GM19438 (cell line): ENCODE data around the gene ANKRD28.

Experiments used
- ATAC-seq: cut with Tn5 transposase; IDR thresholded peaks from one replicate; pipeline ENCODE4 v1.9.1; 2021; ENCODE audit warnings: low read depth; ENCODE audit not compliant: unreplicated experiment

Gene ANKRD28

DNA sequence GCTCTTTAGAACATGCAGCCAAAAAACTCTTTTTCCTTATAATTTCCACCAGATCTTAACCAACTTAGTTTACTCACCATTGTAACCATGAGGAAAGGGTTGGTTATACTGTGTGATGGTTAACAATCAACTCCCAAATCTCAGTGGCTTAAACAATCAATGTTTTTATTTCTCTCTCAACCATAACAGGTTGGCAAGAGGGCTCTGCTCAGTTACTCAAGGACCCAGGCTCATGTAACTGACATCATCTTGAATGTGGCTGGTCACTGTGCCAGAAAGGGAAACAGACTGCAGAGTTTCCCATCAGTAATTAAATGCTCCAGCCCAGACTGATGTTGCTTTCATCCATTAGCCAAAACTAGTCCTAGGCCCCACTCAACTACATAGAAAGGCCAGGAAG lies 69.0 kb downstream of the ANKRD28 start:
- ATAC-seq = no peak

DNA sequence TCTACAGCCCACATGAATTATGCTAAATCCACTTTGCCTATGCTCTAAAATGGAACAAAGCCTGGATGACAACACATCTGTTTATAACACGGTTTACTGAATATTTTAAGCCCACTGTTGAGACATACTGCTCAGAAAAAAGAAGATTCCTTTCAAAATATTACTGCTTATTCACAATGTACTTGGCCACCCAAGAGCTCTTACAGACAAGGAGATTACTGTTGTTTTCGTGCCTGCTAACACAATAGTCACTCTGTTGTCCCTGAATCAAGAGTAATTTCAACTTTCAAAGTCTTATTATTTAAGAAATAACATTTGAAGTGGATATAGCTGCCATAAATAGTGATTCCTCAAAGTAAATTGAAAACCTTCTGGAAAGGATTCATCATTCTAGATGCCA lies 70.9 kb downstream of the ANKRD28 start:
- ATAC-seq = no peak

DNA sequence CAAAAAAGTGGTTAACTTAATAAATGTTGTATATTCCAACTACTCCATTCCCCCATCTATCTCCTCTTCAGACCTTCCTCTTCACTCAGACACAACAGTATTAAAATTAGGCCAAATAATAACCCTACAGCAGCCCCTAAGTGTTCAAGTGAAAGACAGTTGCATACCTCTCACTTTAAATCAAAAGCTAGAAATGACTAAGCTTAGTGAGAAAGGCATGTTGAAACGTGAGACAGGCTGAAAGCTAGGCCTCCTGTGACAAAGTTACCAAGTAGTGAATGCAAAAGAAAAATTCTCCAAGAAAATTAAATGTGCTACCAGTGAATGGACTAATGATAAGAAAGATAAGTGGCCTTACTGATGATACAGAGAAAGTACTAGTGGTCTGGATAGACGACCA lies 71.7 kb downstream of the ANKRD28 start:
- ATAC-seq = peak; percentile 71

DNA sequence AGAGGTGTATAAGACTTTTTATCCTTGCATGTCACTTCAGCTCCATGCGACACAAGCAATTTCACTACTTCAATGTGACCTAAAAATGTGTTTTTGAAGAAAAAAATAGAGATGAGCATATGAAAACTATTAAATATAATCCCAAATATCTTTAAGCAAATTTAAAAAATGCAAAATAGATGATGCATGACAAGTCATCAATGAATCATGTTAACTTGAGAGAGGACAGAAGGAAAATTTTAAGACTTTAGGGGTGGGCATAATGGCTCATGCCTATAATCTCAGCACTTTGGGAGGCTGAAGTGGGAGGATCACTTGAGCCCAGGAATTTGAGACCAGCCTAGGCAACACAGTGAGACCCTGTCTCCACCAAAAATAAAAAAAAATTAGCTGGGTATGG lies 73.3 kb downstream of the ANKRD28 start:
- no peak for ATAC-seq

DNA sequence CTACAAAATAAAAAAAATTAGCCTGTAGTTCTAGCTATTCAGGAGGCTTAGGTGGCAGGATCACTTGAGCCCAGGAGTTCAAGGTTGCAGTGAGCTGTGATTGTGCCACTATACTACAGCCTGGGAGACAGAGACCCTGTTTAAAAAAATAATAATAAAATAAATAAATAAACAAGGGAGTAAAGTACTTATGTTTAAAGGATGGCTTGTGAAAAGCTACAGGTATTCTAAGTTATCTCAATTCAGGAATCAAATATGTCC lies 74.2 kb downstream of the ANKRD28 start:
- ATAC-seq = no peak

DNA sequence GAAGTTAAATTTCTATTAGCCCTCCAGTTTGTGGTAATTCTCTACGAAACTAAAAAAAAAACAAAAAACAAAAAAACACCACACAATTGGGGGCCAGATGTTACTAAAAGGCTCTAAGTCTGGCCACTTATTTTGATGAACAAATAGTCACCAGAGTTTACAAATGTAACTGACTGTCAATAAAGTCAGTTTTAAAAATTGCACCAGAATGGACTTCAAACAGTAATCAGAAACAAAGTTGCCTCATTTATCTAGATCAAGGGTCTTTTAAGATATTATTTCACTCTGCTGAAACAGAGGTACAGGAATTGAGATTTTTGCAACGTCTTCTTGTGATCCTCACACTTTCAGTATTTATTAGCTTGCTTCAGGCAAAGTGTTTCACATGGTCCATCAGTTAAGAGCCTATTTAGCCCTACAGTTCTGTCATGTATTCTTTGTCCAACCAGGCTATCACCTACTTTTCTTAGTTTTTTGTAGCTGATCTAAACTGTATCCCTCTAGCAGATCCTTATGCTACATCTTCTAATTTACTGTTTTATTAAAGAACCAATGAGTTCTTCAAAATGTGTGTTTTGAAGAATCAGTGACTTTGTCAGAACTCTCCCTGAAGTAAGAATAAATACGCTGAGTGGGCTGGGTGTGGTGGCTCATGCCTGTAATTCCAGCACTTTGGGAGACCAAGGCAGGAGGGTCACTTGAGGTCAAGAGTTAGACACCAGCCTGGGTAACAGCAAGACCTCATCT lies 74.7 kb downstream of the ANKRD28 start:
- ATAC-seq = no peak

DNA sequence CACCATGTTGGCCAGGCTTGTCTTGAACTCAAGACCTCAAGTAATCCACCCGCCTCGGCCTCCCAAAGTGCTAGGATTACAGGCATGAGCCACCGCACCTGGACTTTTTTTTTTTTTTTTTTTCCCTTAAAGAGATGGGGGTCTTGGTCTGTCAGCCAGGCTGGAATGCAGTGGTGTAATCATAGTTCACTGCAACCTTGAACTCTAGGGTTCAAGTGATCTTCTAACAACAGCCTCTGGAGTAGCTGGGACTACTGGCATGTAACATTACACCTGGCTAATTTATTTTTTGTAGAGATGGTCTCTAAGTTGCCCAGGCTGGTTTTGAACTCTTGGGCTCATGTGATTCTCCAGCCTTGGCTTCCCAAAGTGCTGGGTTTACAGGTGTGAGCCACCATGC lies 81.6 kb downstream of the ANKRD28 start:
- ATAC-seq = no peak

DNA sequence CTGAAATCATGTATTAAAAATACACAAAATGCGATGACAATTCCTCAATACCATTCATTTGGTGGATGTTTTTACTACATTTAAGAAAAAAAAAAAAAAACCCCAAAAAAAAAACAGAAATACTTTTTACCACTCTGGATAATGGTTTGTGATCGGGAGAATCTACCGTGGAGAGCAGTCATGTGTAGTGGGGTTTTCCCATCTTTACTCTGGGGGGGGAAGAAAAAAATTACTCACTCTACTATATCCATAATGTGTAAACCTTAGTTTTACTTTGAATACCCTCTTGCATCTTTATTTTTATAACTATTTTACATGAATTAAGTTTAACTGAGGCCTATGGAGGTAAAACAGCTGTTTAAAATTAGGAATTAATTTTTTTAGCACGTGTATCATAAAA lies 83.3 kb downstream of the ANKRD28 start:
- no peak for ATAC-seq

DNA sequence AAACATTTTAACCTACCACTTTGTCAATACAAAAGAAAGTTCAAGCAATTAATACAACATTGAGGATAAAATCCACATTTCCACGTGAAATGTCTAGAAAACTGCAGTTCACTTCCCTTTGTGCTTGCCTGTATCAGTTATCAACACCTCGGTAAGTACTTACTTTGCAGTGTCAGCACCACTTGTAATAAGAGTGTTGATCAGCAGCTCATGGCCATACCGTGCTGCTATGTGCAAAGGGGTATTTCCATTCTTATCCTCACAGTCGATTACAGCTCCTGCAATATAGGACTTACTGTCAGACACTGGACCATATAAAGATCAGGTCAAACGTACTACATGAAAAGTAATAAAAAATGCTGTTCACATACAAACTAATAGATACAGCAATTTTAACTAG lies 84.4 kb downstream of the ANKRD28 start:
- ATAC-seq = no peak

DNA sequence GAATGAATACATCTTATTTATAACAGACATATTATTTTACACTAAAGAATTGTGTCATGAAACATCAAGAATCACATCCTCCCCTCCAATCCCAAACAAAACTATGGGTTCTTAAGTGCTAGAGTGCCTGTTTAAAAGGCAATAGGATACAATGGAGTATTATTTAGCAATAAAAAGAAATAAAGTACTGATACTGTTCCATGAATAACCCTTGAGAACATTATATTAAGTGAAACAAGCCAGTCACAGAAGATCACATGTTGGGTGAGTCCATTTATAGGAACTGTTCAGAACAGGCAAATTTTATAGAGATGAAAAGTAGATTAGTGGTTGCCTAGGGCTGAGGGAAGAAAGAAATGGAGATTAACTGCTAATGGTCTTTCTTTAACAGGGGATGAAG lies 86.5 kb downstream of the ANKRD28 start:
- no peak for ATAC-seq

DNA sequence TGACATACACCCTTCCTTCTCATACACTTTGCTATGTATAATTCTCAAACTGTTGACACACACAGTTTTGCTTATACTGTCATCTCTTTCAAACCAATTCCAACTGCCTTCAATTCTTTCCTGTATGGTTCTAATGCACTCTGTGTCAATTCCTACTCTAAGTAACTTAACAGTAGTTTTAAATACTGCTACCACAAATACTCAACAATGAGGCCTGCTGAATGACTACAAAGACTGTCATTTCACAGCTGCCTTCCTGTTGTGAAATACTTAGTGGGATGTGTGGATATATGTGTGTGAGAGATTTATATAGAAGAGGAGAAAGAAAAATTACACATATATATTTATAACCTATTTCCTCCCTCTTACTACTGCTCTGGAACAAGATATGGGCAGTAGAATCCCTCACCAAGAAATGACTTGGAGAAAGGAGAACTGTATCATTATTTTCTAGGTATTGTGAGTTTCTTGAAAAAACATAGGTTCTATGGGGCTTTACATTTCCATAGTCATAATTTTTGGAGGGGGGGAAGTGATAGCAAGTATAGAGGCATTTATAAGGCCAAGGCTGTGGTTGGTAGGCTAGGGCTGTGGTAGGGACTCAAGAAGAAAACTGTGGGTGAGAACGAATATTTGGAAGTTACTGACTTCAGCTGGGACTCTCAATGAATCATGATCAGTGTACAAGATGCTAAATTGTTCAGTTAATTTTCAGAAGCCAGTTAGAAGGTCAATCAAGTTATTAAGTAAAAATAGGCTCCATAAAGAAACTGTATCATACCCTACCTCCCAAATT lies 88.7 kb downstream of the ANKRD28 start:
- ATAC-seq = no peak

DNA sequence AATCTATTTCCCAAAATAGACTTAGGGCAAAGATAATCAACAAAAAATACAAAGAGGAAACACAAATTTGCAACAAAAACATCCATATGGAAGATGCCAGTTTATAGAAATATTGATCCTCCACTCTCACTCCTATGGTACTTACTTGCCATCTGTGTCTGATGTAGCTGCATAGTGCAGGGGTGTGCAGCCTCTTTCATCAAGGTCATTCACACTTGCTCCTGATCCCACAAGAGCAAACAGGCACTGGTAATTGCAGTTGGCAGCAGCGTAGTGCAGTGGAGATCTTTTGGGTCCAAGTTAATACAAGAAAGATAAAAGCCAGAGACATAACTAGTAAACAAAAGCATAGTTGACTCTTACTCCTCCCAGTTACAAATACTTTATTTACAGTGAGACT lies 90.0 kb downstream of the ANKRD28 start:
- ATAC-seq = no peak

DNA sequence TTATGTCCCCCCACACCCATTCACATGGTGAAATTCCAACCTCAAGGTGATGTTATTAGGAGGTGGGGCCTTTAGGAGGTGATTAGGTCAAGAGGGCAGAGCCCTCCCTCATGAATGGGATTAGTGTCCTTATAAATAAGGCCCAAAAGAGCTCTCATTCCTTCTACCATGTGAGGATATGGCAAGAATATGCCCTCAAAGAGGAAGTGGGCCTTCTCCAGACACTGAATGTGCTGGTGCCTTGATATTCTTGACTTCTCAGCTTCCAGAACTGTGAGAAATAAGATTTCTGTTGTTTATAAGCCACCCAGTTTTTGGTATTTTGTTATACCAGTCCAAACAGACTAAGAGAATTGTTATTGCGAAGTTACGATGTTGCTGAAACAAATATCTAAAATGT lies 94.4 kb downstream of the ANKRD28 start:
- no peak for ATAC-seq

DNA sequence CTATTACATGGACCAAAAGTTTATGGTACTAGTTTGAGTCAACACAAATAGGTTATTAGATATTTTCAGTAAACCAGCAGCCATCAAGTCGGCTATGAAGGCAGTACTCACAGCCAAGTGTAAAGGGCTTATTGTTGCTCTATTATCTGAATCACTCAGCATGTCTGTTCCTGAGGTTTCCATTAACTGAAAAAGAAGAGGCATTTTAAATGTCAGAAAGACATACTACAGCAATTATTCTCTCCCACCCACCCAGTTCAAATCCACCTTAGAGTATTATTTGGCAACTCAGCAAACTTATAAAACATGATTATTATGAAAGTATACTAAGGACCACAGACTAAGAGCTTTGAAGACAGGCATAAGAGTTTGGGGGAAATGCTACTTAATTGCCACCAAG lies 103.2 kb downstream of the ANKRD28 start:
- ATAC-seq = no peak

DNA sequence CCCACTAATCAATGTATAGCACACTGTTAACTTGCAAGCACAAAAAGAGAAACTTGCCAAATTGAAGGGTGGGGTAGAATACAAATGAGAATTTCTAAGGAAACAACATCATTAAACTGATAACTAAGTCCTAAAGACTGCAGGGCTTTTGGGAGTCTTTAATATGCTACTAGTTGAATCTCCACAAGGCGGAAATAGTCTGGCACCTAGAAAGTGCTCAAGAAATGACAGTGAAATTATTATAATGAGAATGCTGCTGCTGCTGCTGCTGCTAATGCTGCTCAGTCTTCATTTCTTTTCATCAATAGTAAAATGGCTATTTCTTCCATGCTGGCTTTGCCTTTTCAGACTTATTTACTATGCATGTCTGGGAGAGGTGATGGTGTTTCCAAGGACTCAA lies 104.4 kb downstream of the ANKRD28 start:
- no peak for ATAC-seq

DNA sequence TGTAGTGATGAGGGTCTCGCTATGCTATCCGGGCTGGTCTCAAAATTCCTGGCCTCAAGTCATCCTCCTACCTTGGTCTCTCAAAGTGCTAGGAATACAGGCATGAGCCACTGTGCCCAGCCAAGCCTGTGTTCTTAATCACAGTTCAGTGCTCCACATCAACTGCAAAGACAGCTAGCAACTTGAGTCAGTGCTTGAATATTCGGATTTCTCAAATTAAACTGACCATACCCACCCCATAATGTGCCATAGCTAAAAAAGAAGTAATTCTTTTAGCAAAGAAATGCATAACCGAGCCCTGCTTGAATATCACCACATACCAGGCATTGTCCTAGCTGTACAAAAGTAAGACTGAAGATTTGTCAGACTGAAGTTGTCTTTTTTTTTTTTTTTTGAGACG lies 107.0 kb downstream of the ANKRD28 start:
- no peak for ATAC-seq

DNA sequence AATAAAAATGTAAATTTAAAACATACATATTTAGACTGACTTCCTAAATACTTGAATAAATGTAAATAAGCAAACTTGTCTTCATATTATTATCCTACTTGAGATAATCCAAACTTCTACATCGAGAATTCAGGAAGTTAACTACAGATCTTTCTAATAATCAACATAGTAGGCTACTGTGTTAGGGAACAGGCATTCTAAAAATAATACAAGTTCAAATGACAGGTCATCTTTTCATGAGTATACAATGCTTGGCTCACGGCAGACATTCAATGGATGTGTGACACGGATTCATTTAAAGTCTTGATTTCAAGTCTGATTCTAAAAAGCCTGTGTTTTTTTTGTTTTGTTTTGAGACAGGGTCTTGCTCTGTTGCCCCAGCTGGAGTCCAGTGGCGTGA lies 107.5 kb downstream of the ANKRD28 start:
- ATAC-seq = no peak

DNA sequence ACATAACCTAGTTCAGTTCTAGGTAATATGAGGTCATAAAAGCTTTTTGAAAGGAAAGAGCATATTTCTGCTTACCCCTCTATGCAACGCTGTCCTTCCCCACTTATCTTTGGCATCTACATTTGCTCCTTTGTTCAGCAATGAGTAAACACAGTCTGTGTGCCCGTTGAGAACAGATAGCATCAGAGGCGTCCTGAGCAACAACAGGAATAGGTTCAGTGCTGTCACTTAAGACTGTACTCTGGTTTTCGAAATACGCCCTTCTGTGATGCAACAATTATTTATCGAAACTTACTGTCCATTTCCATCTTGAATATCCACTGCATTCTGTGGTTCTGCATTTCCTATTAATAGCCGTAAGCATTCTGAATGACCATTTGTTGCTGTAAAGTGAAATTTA lies 111.9 kb downstream of the ANKRD28 start:
- no peak for ATAC-seq

DNA sequence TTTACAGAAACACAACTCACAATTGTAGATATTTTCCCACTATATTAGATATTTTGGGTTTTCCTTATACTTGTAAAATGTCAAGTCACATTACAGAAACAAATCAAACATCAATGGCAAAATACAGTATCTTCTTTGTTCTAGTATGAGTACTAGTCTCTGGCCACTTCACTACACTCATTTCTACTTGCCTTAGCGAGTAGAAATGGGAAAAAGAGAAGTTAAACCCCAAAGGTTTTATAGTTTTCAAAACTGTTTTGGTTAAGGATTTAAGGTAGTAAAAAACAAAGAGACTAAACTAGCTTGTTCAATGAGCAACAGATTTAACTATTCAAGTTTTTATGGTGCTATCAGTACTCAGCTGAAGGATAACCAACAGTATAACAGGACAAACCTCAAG lies 114.5 kb downstream of the ANKRD28 start:
- ATAC-seq = no peak

DNA sequence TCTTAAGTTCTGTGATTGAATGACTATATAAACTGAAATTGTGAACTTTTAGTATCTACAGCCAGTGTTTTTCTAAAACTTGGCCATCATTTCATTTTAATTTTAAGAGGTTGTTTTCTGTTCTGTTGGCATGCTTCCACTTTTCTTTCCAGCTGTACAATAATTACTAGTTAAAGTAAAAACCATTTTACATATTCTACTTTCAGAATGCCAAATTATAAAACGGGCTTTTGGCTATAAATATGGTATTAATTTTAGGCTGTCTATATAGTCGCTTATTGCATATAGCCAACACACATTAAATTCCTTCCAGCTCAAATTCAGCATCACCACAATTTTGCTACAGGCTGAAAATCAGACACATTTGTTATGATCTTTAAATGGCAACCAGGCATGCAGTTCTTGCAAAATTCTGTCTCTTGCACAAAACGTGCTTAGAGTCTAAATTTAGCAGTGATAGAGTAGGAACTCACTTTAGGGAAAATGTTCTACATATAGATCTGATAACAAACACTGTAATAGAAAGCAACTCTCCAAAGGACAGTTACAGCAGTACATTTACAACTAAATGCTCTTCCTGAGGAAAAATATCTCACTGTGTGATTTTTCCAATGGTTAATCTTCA lies 115.1 kb downstream of the ANKRD28 start:
- ATAC-seq = no peak

DNA sequence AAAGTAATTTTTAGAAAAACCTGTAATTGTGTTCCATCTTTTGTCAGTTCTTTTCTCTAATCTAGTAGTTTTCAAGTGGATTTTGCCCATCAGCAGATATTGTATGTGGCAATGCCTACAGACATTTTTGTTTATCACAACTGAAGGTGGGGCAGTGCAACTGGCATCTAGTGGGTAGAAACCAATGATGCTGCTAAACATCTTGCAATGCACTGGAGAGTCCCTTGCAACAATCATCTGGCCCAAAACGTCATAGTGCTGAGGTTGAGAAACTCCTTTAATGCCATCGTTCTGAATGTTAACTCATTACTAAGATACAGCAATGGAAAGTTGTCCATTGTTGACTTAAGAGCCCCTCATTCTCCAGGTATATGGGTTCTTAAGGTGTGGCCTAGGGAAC lies 116.1 kb downstream of the ANKRD28 start:
- no peak for ATAC-seq

DNA sequence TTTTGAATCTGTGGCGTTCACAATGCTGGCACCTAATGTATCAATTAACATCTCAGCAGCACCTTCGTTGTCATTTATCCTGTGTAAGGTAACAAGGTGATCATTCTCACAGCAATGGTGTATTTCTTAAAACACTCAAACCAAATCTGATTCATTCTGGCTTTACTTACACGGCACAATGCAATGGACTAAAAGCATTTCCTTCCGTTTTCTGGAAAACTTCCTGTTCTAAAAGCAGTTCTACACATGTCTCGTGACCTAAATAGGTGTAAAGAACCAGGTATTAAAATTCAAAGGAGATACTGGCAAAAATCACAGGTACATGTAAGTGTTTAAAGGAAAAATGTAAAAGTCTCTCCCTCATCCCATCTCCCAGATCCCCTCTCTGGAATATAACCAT lies 118.5 kb downstream of the ANKRD28 start:
- ATAC-seq = no peak
